Right lobe of liver (tissue), 4 donors: ENCODE results near the gene GLP2R.

Experiments
- CTCF ChIP-seq, 4 donors: fragments of 200-600 bp in 3 of 4; fragments of 450-650 bp in 1 of 4; IDR thresholded peaks; one replicate each; pipeline versions ENCODE4 v1.5.1 to v1.8.0; 2016 to 2022; ENCODE audit warnings: antibody characterized with exemption in 4 of 4, mild to moderate bottlenecking in 2 of 4
- POLR2A ChIP-seq: fragments of 450-650 bp; IDR thresholded peaks from one replicate; pipeline ENCODE4 v1.6.1; 2017; ENCODE audit warnings: antibody characterized with exemption, mild to moderate bottlenecking
- donor health status: DM: no; HTN: no; CAD: no.
- donor health status: DM: no; HTN: no; CAD: no.
- donor health status: DM: no; HTN: yes; CAD: no.

DNA sequence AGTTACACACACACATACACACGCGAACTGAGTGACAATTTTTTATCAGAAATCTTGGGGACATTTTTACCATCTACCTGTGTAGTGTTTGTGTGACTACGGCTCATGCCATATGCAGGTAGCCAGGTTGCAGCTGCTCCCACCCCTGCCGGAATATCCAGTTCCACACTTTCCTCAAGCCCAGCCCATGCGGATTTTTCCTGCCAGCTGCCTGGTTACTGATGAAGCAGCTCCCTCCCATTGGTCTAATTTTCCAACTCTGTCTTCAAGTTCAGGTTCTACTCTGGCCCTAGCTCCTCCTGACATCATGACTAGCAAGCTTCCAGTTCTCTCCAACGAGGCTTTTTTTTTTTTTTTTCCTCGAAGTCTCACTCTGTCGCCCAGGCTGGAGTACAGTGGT lies 8.6 kb upstream of the GLP2R start:
- TF ChIP-seq CTCF (IDR thresholded peaks at IDR 0.05) (no peak), POLR2A (no peak)
